Measurements from ENCODE around the gene MPIG6B.

The MPIG6B gene

DNA sequence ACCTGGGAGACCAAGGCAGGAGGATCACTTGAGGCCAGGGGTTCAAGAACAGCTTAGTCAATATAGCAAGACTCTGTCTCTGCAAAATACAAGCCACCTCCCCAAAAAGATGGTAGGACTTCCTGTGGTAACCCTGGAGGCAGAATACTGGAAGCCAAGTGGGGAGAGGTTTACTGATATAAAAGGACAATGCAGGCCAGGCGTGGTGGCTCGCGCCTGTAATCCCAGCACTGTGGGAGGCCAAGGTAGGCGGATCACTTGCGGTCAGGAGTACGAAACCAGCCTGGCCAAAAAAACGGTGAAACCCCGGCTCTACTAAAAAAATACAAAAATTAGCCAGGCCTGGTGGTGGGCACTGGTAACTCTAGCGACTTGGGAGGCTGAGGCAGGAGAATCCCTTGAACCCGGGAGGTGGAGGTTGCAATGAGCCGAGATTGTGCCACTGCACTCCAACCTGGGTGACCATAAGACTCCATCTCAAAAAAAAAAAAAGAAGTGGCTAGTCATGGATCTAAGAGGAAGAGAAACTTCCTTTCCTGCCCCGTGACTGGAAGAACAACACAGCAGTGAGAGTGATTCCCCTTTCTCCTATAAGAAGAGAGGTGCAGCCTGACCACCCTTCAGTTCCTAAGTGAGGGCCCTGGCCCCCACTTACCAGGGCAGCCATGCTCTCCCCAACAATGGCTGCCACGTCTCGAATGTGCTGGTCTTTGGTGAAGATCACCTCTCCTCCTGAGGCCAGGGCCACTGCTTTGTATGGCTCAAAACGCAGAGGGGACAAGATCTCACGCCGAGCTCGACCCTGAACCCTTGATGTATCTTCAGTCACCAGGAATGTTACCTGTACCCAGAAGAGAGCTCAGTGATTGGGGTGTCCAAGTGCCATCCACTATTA lies 45.4 kb downstream of the MPIG6B start:
- no peak for DNase-seq (ENCODE audit: low read depth)
- no peak for TF ChIP-seq CTCF (conservative IDR thresholded peaks at IDR 0.05; ENCODE audit: low read length)
- H3K4me3 ChIP-seq (ENCODE audit: low read length), result no peak overlapping the region

GRCh38 chr6:31769684-31770371 lies 46.7 kb downstream of the MPIG6B start:
- peak; percentile 50 for DNase-seq (ENCODE audit: low read depth)
- H3K4me3 ChIP-seq (ENCODE audit: low read length), result no peak overlapping the region
- peak; percentile 82 for TF ChIP-seq CTCF (conservative IDR thresholded peaks at IDR 0.05; ENCODE audit: low read length)

GRCh38 chr6:31770860-31771259 lies 47.7 kb downstream of the MPIG6B start:
- TF ChIP-seq CTCF (conservative IDR thresholded peaks at IDR 0.05; ENCODE audit: low read length), result no peak
- no peak for DNase-seq (ENCODE audit: low read depth)

DNA sequence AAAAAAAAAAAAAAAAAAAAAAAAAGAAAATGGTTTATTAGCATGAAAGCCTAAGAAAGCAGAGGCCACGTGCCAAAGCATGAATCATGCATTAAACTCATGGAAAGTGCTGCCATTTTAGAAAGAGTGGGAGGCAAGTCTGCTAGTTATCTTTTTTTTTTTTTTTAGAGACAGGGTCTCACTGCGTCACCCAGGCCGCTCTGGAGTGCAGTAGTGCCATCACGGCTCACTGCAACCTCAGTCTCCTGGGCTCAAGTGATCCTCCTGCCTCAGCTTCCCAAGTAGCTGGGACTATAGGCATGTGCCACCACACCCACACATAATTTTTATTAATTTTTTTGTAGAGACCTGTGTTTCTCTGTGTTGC lies 48.8 kb downstream of the MPIG6B start:
- TF ChIP-seq CTCF (conservative IDR thresholded peaks at IDR 0.05; ENCODE audit: low read length), result no peak
- H3K4me3 ChIP-seq (ENCODE audit: low read length), result no peak overlapping the region
- DNase-seq (ENCODE audit: low read depth), result no peak

More at GRCh38 chr6:31770860-31771259, 47.7 kb downstream of the MPIG6B start:
- no peak overlapping the region for H3K4me3 ChIP-seq (ENCODE audit: low read length)

GRCh38 chr6:31775184-31775583 lies 52.0 kb downstream of the MPIG6B start:
- TF ChIP-seq CTCF (conservative IDR thresholded peaks at IDR 0.05; ENCODE audit: low read length), result no peak
- no peak overlapping the region for H3K4me3 ChIP-seq (ENCODE audit: low read length)
- DNase-seq (ENCODE audit: low read depth), result no peak

- no peak for DNase-seq (ENCODE audit: low read depth)
- no peak for TF ChIP-seq CTCF (conservative IDR thresholded peaks at IDR 0.05; ENCODE audit: low read length)
- no peak overlapping the region for H3K4me3 ChIP-seq (ENCODE audit: low read length)
Observed at GRCh38 chr6:31775633-31776484, 52.7 kb downstream of the MPIG6B start.

Data from AG10803 (cell line).